Peyer's patch (tissue), 4 donors: ENCODE results near the gene STAM2.

ENCODE experiments used
- POLR2A ChIP-seq, 2 donors: fragments of 450-650 bp; IDR thresholded peaks; one replicate each; pipeline ENCODE4 v1.5.1; 2017; ENCODE audit warnings: antibody characterized with exemption in 2 of 2, mild to moderate bottlenecking in 2 of 2, moderate library complexity in 2 of 2
- TF ChIP-seq, protein P1 (sequence below), 6 experiments: fragments of 450-650 bp in 4 of 6; fragments of 200-600 bp in 2 of 6; sonication (generic) in 1 of 6; IDR thresholded peaks; one replicate each; pipeline ENCODE4 v1.5.1; 2017 to 2019; ENCODE audit warnings: antibody characterized with exemption in 6 of 6, mild to moderate bottlenecking in 3 of 6, moderate library complexity in 1 of 6

DNA sequence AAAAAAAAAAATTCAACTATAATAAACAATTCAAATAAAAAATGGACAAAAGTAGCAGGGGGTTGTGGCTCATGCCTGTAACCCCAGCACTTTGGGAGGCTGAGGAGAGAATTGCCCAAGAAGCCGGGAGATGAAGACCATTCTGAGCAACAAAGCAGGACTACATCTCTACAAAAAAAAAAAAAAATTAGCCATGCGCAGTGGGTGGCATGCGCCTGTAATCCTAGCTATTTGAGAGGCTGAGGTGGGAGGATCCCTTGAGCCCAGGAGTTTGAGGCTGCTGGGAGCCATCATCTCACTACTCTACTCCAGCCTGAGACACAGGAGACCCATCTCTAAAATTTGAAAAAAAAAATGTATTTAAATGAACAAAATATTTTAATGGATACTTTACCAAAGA lies 72.3 kb downstream of the STAM2 start:
- TF ChIP-seq, protein P1, sequence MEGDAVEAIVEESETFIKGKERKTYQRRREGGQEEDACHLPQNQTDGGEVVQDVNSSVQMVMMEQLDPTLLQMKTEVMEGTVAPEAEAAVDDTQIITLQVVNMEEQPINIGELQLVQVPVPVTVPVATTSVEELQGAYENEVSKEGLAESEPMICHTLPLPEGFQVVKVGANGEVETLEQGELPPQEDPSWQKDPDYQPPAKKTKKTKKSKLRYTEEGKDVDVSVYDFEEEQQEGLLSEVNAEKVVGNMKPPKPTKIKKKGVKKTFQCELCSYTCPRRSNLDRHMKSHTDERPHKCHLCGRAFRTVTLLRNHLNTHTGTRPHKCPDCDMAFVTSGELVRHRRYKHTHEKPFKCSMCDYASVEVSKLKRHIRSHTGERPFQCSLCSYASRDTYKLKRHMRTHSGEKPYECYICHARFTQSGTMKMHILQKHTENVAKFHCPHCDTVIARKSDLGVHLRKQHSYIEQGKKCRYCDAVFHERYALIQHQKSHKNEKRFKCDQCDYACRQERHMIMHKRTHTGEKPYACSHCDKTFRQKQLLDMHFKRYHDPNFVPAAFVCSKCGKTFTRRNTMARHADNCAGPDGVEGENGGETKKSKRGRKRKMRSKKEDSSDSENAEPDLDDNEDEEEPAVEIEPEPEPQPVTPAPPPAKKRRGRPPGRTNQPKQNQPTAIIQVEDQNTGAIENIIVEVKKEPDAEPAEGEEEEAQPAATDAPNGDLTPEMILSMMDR (IDR thresholded peaks at IDR 0.05): no peak
- TF ChIP-seq POLR2A (IDR thresholded peaks at IDR 0.05): no peak
